ENCODE measurements around the gene AADAT. TPM values are rescaled to one million over a fixed set of nuclear protein-coding genes. Genes with fewer than 3 reads are reported as not detected.

AADAT gene
- total RNA-seq, 1 donor from 2014 or later, result not detected

- DNase-seq (no peak), ATAC-seq (ENCODE audit: low read depth) (no peak)
- Mint-ChIP-seq H3K4me3 (no peak overlapping the region), H3K4me1 (no peaks in the 10 kb centered on the region), H3K9me3 (no peaks in the 10 kb centered on the region), H3K27ac (no peak overlapping the region), H3K36me3 (ENCODE audit: low read depth) (no peaks in the 10 kb centered on the region), H3K27me3 (peaks cover 2% of the 10 kb centered on the region)
- ChIA-PET CTCF (no interaction called here), POLR2A (no interaction called here)
- intact Hi-C loops (cut with micrococcal nuclease), result no loop called here
- no peak for TF ChIP-seq CTCF (IDR thresholded peaks at IDR 0.05)
Measured at GRCh38 chr4:170037481-170037880, 52.3 kb downstream of the AADAT start.

- ATAC-seq (ENCODE audit: low read depth), result no peak
- no peak for DNase-seq
- POLR2A ChIA-PET, result interaction anchor here (0.6 kb wide), 1 partner anchor 11 kb away, joined by 4 read pairs; no protein-coding TSS in a partner anchor
- intact Hi-C loops (cut with micrococcal nuclease), result no loop called here
- H3K27me3 Mint-ChIP-seq, result peaks cover 4% of the 10 kb centered on the region
- no peak overlapping the region for H3K4me3 Mint-ChIP-seq
- CTCF ChIA-PET, result no interaction called here
- no peaks in the 10 kb centered on the region for H3K4me1 Mint-ChIP-seq
- no peaks in the 10 kb centered on the region for H3K36me3 Mint-ChIP-seq (ENCODE audit: low read depth)
- no peaks in the 10 kb centered on the region for H3K9me3 Mint-ChIP-seq
- H3K27ac Mint-ChIP-seq, result no peak overlapping the region
- no peak for TF ChIP-seq CTCF (IDR thresholded peaks at IDR 0.05)
Measured at GRCh38 chr4:170035845-170036244, 53.9 kb downstream of the AADAT start.

GRCh38 chr4:170035231-170035630 is 54.5 kb downstream of the AADAT start:
- CTCF ChIA-PET, result no interaction called here
- Mint-ChIP-seq H3K27ac (no peak overlapping the region), H3K9me3 (no peaks in the 10 kb centered on the region), H3K4me3 (no peak overlapping the region), H3K36me3 (ENCODE audit: low read depth) (no peaks in the 10 kb centered on the region), H3K27me3 (peaks cover 4% of the 10 kb centered on the region), H3K4me1 (no peaks in the 10 kb centered on the region)
- no peak for ATAC-seq (ENCODE audit: low read depth)
- no peak for DNase-seq
- POLR2A ChIA-PET, result no interaction called here
- no peak for TF ChIP-seq CTCF (IDR thresholded peaks at IDR 0.05)
- intact Hi-C loops (cut with micrococcal nuclease), result no loop called here

- H3K4me1 Mint-ChIP-seq, result no peaks in the 10 kb centered on the region
- DNase-seq, result no peak
- no peak for ATAC-seq (ENCODE audit: low read depth)
- H3K36me3 Mint-ChIP-seq (ENCODE audit: low read depth), result no peaks in the 10 kb centered on the region
- H3K27ac Mint-ChIP-seq, result no peak overlapping the region
- peaks cover 10% of the 10 kb centered on the region for H3K27me3 Mint-ChIP-seq
- H3K9me3 Mint-ChIP-seq, result no peaks in the 10 kb centered on the region
- ChIA-PET CTCF (no interaction called here), POLR2A (no interaction called here)
- no peak for TF ChIP-seq CTCF (IDR thresholded peaks at IDR 0.05)
- H3K4me3 Mint-ChIP-seq, result no peak overlapping the region
- intact Hi-C loops (cut with micrococcal nuclease), result no loop called here
Measured at GRCh38 chr4:170033999-170034398, 55.8 kb downstream of the AADAT start.

GRCh38 chr4:170030121-170030520 is 59.6 kb downstream of the AADAT start:
- no peak overlapping the region for H3K4me3 Mint-ChIP-seq
- H3K9me3 Mint-ChIP-seq, result no peaks in the 10 kb centered on the region
- H3K27ac Mint-ChIP-seq, result no peak overlapping the region
- ATAC-seq (ENCODE audit: low read depth) (no peak), DNase-seq (no peak)
- intact Hi-C loops (cut with micrococcal nuclease), result no loop called here
- peaks cover 17% of the 10 kb centered on the region for H3K27me3 Mint-ChIP-seq
- TF ChIP-seq CTCF (IDR thresholded peaks at IDR 0.05), result no peak
- ChIA-PET CTCF (no interaction called here), POLR2A (no interaction called here)
- peaks cover 13% of the 10 kb centered on the region for H3K4me1 Mint-ChIP-seq
- H3K36me3 Mint-ChIP-seq (ENCODE audit: low read depth), result no peaks in the 10 kb centered on the region

Measured in activated B cell treated with CpG ODN at 0.5 μM for 24 hours (primary cell).